ENCODE data around the gene AMBN. TPM values are rescaled to one million over a fixed set of nuclear protein-coding genes. Genes with fewer than 3 reads are reported as not detected.

AMBN gene
- total and polyA plus RNA-seq, 2 donors (not counting 3 experiments of a cell fraction or from before 2014, with no cell fraction given) = not detected

GRCh38 chr4:70575964-70576363, 16.1 kb upstream of the AMBN start:
- Histone ChIP-seq H3K4me3 (replicated peaks in 1 of 3; ENCODE audit: insufficient read depth in 1 of 3, low read depth in 1 of 3, low read length in 3 of 3) (no peak overlapping the region), H4K20me1 (replicated peaks; ENCODE audit: control insufficient read depth, extremely low read depth, insufficient read depth, low read length) (no peaks in the 10 kb centered on the region), H2AFZ (ENCODE audit: low read depth, low read length) (no peak overlapping the region), H3K9me1 (replicated peaks; ENCODE audit: control insufficient read depth, extremely low read depth, insufficient read depth, low read length) (no peaks in the 10 kb centered on the region), H3K79me2 (ENCODE audit: control insufficient read depth, insufficient read depth, low read length) (no peaks in the 10 kb centered on the region), H3K4me1 (ENCODE audit: control insufficient read depth, extremely low read depth, insufficient read depth, low read length) (no peaks in the 10 kb centered on the region), H3K36me3 (ENCODE audit: control insufficient read depth in 2 of 2, extremely low read depth in 1 of 2, insufficient read depth in 2 of 2, low read length in 2 of 2) (no peaks in the 10 kb centered on the region), H3K9me3 (replicated peaks; ENCODE audit: control insufficient read depth, insufficient read depth, low read length) (no peaks in the 10 kb centered on the region), H3K4me2 (ENCODE audit: insufficient read depth, low read length) (no peak overlapping the region), H3K27ac (ENCODE audit: insufficient read depth, low read depth, low read length) (no peak overlapping the region), H3K27me3 (ENCODE audit: control insufficient read depth in 2 of 2, insufficient read depth in 2 of 2, low read length in 2 of 2) (peaks cover 0 to 4% of the 10 kb centered on the region in 2 experiments), H3K9ac (replicated peaks; ENCODE audit: extremely low read depth, insufficient read depth, low read length) (no peak overlapping the region)
- no peak for FAIRE-seq
- dilution Hi-C loops (cut with MboI; ENCODE audit: extremely low pct_ligation_motif_present, low sequenced_read_pairs) (no loop called here), intact Hi-C loops (cut with micrococcal nuclease) (no loop called here)
- CTCF ChIA-PET = no interaction called here
- no peak for TF ChIP-seq POLR2A (IDR thresholded peaks at IDR 0.05; ENCODE audit: low read depth, low read length)
- TF ChIP-seq CTCF (IDR thresholded peaks at IDR 0.05; ENCODE audit: extremely low read depth in 1 of 2, insufficient read depth in 1 of 2, low read depth in 1 of 2, low read length in 2 of 2) = no peak
- no peak for TF ChIP-seq JUN (IDR thresholded peaks at IDR 0.05; ENCODE audit: borderline replicate concordance, insufficient read depth, insufficient read length, low read depth)
- TF ChIP-seq MAX (IDR thresholded peaks at IDR 0.05; ENCODE audit: insufficient read depth, insufficient read length) = no peak
- no peak for TF ChIP-seq MYC (IDR thresholded peaks at IDR 0.05; ENCODE audit: low read depth, low read length)
- no peak for TF ChIP-seq EZH2 (IDR thresholded peaks at IDR 0.05; ENCODE audit: borderline replicate concordance, low read depth, low read length, severe bottlenecking)
- TF ChIP-seq FOS (IDR thresholded peaks at IDR 0.05; ENCODE audit: borderline replicate concordance, insufficient read depth, low read length) = no peak
- TF ChIP-seq POLR2AphosphoS5 (IDR thresholded peaks at IDR 0.05; ENCODE audit: insufficient read depth, low read depth, low read length) = no peak
- no peak for TF ChIP-seq GATA2 (IDR thresholded peaks at IDR 0.05; ENCODE audit: insufficient read depth, insufficient read length, low read depth, low read length)
- DNase-seq (ENCODE audit: low read depth, low spot score) = no peak
- POLR2A ChIA-PET = no interaction called here
- no TSS peak for BruUV-seq (replicated peaks)
